Measurements from ENCODE around the gene ANXA8. TPM values are rescaled to one million over a fixed set of nuclear protein-coding genes. Genes with fewer than 3 reads are reported as not detected.
"Not testable (repeated sequence)": the region's sequence is repeated elsewhere in the genome, so short reads cannot be mapped to it uniquely, and the experiment has no call there.

The ANXA8 gene
- polyA plus RNA-seq: 1 to 10 TPM in 1 of 4 donors, under 1 TPM in 3; 0.07 to 3.4 (median 0.45) TPM
- long read RNA-seq, donor 1: 0 reads
- long read RNA-seq, donor 2: 0 reads
- long read RNA-seq, donor 3, partial matches to known transcripts: 0 of 1 reads
- long read RNA-seq, donor 3, other reads (novel, unspliced or antisense): 0 of 1 reads
- long read RNA-seq, donor 4: 0 reads
- long read RNA-seq, donor 5, partial matches to known transcripts: 0 of 1 reads
- long read RNA-seq, donor 5, other reads (novel, unspliced or antisense): 0 of 1 reads
- long read RNA-seq, donor 6, partial matches to known transcripts: 0 of 1 reads
- long read RNA-seq, donor 6, other reads (novel, unspliced or antisense): 0 of 1 reads
- long read RNA-seq, donor 7: 0 reads
- long read RNA-seq, donor 8: 0 reads
- long read RNA-seq, donor 9, partial matches to known transcripts: 0 of 1 reads
- long read RNA-seq, donor 9, other reads (novel, unspliced or antisense): 0 of 1 reads
- long read RNA-seq, donor 10, partial matches to known transcripts: 0 of 1 reads
- long read RNA-seq, donor 10, other reads (novel, unspliced or antisense): 0 of 1 reads

GRCh38 chr10:47483923-47484322, at the start of gene ANXA8:
ANXA8 (minus strand) TSS chr10:47484115; CDS start chr10:47483933, 182 bp downstream.
- 89 to 93% (median 90%) methylated on average over 8 of the region's 11 CpGs for whole genome bisulfite sequencing, 3 donors
- not testable (repeated sequence) for DNase-seq; H3K27ac ChIP-seq (ENCODE audit: low read depth in 1 of 3, low read length in 2 of 3)

GRCh38 chr10:47523475-47523874, 39.6 kb upstream of the ANXA8 start, which contains the start of gene AGAP9:
AGAP9 (minus strand) TSS chr10:47523638; CDS start chr10:47523526, 112 bp downstream.
- not testable (repeated sequence) for H3K36me3 ChIP-seq (ENCODE audit: control insufficient read depth in 3 of 3, insufficient read depth in 2 of 3, low read depth in 1 of 3, low read length in 3 of 3); H3K4me3 ChIP-seq (ENCODE audit: low read depth in 1 of 3, low read length in 3 of 3); H3K27me3 ChIP-seq (ENCODE audit: control insufficient read depth in 3 of 3, insufficient read depth in 3 of 3, low read length in 3 of 3); H3K27ac ChIP-seq (ENCODE audit: low read depth in 1 of 3, low read length in 2 of 3); H3K9me3 ChIP-seq (ENCODE audit: control insufficient read depth in 2 of 2, insufficient read depth in 1 of 2, low read depth in 1 of 2, low read length in 1 of 2); H3K4me1 ChIP-seq (ENCODE audit: control insufficient read depth in 3 of 3, insufficient read depth in 2 of 3, low read depth in 1 of 3, low read length in 2 of 3); DNase-seq; FAIRE-seq
- no CpG with 5 or more reads among the region's 20 CpGs for WGBS, 3 donors

More at GRCh38 chr10:47483923-47484322, at the start of gene ANXA8:
- H3K4me1 ChIP-seq (ENCODE audit: control insufficient read depth in 3 of 3, insufficient read depth in 2 of 3, low read depth in 1 of 3, low read length in 2 of 3); FAIRE-seq; H3K27me3 ChIP-seq (ENCODE audit: control insufficient read depth in 3 of 3, insufficient read depth in 3 of 3, low read length in 3 of 3); H3K4me3 ChIP-seq (ENCODE audit: low read depth in 1 of 3, low read length in 3 of 3); H3K9me3 ChIP-seq (ENCODE audit: control insufficient read depth in 2 of 2, insufficient read depth in 1 of 2, low read depth in 1 of 2, low read length in 1 of 2); H3K36me3 ChIP-seq (ENCODE audit: control insufficient read depth in 3 of 3, insufficient read depth in 2 of 3, low read depth in 1 of 3, low read length in 3 of 3): not testable (repeated sequence)

GRCh38 chr10:47502313-47502712, 18.4 kb upstream of the ANXA8 start:
- not testable (repeated sequence) for H3K36me3 ChIP-seq (ENCODE audit: control insufficient read depth in 3 of 3, insufficient read depth in 2 of 3, low read depth in 1 of 3, low read length in 3 of 3); DNase-seq; FAIRE-seq; H3K4me3 ChIP-seq (ENCODE audit: low read depth in 1 of 3, low read length in 3 of 3); H3K9me3 ChIP-seq (ENCODE audit: control insufficient read depth in 2 of 2, insufficient read depth in 1 of 2, low read depth in 1 of 2, low read length in 1 of 2); H3K27me3 ChIP-seq (ENCODE audit: control insufficient read depth in 3 of 3, insufficient read depth in 3 of 3, low read length in 3 of 3); H3K27ac ChIP-seq (ENCODE audit: low read depth in 1 of 3, low read length in 2 of 3); H3K4me1 ChIP-seq (ENCODE audit: control insufficient read depth in 3 of 3, insufficient read depth in 2 of 3, low read depth in 1 of 3, low read length in 2 of 3)
- 90 to 91% (median 90%) methylated on average over 5 to 9 of the region's 9 CpGs for WGBS, 3 donors

- not testable (repeated sequence) for H3K4me3 ChIP-seq (ENCODE audit: low read depth in 1 of 3, low read length in 3 of 3); H3K27me3 ChIP-seq (ENCODE audit: control insufficient read depth in 3 of 3, insufficient read depth in 3 of 3, low read length in 3 of 3); DNase-seq; H3K36me3 ChIP-seq (ENCODE audit: control insufficient read depth in 3 of 3, insufficient read depth in 2 of 3, low read depth in 1 of 3, low read length in 3 of 3); H3K9me3 ChIP-seq (ENCODE audit: control insufficient read depth in 2 of 2, insufficient read depth in 1 of 2, low read depth in 1 of 2, low read length in 1 of 2); FAIRE-seq; H3K27ac ChIP-seq (ENCODE audit: low read depth in 1 of 3, low read length in 2 of 3); H3K4me1 ChIP-seq (ENCODE audit: control insufficient read depth in 3 of 3, insufficient read depth in 2 of 3, low read depth in 1 of 3, low read length in 2 of 3)
- 25 to 33% methylated on average over 1 of the region's 6 CpGs; no CpG with 5 or more reads in 1 of the 3 donors for WGBS, 3 donors
Observed at GRCh38 chr10:47494226-47494625, 10.3 kb upstream of the ANXA8 start.

GRCh38 chr10:47491600-47491999, 7.7 kb upstream of the ANXA8 start, which contains the start of gene FAM25G:
FAM25G (minus strand) TSS chr10:47491700; CDS start chr10:47491674, 26 bp downstream.
- H3K9me3 ChIP-seq (ENCODE audit: control insufficient read depth in 2 of 2, insufficient read depth in 1 of 2, low read depth in 1 of 2, low read length in 1 of 2); DNase-seq; H3K27ac ChIP-seq (ENCODE audit: low read depth in 1 of 3, low read length in 2 of 3); FAIRE-seq; H3K4me1 ChIP-seq (ENCODE audit: control insufficient read depth in 3 of 3, insufficient read depth in 2 of 3, low read depth in 1 of 3, low read length in 2 of 3); H3K4me3 ChIP-seq (ENCODE audit: low read depth in 1 of 3, low read length in 3 of 3); H3K27me3 ChIP-seq (ENCODE audit: control insufficient read depth in 3 of 3, insufficient read depth in 3 of 3, low read length in 3 of 3); H3K36me3 ChIP-seq (ENCODE audit: control insufficient read depth in 3 of 3, insufficient read depth in 2 of 3, low read depth in 1 of 3, low read length in 3 of 3): not testable (repeated sequence)
- 87 to 100% methylated on average over 3 to 7 of the region's 9 CpGs; no CpG with 5 or more reads in 1 of the 3 donors for WGBS, 3 donors

DNA sequence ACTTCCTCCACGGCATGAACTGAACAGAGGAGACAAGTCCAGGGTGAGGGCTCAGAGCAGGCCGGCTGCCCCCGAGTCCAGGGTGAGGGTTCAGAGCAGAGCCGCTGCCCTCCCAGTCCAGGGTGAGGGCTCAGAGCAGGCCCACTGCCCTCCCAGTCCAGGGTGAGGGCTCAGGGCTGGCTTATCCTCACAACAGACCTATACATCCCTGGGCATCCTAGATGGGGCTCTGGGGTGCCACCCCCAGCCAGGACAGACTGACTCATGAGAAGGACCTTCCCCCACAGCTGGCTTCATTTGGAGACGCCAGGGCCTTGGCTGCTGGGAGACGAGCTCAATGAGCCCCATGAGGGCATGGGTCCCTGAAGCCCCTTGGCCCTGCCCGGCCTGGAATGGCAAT, 5.7 kb upstream of the ANXA8 start:
- FAIRE-seq; H3K4me3 ChIP-seq (ENCODE audit: low read depth in 1 of 3, low read length in 3 of 3); H3K27ac ChIP-seq (ENCODE audit: low read depth in 1 of 3, low read length in 2 of 3); DNase-seq; H3K36me3 ChIP-seq (ENCODE audit: control insufficient read depth in 3 of 3, insufficient read depth in 2 of 3, low read depth in 1 of 3, low read length in 3 of 3); H3K9me3 ChIP-seq (ENCODE audit: control insufficient read depth in 2 of 2, insufficient read depth in 1 of 2, low read depth in 1 of 2, low read length in 1 of 2); H3K4me1 ChIP-seq (ENCODE audit: control insufficient read depth in 3 of 3, insufficient read depth in 2 of 3, low read depth in 1 of 3, low read length in 2 of 3); H3K27me3 ChIP-seq (ENCODE audit: control insufficient read depth in 3 of 3, insufficient read depth in 3 of 3, low read length in 3 of 3): not testable (repeated sequence)
- 83 to 95% (median 94%) methylated on average over 1 to 3 of the region's 7 CpGs for WGBS, 3 donors

- not testable (repeated sequence) for DNase-seq; FAIRE-seq; H3K4me3 ChIP-seq (ENCODE audit: low read depth in 1 of 3, low read length in 3 of 3); H3K9me3 ChIP-seq (ENCODE audit: control insufficient read depth in 2 of 2, insufficient read depth in 1 of 2, low read depth in 1 of 2, low read length in 1 of 2); H3K27ac ChIP-seq (ENCODE audit: low read depth in 1 of 3, low read length in 2 of 3); H3K4me1 ChIP-seq (ENCODE audit: control insufficient read depth in 3 of 3, insufficient read depth in 2 of 3, low read depth in 1 of 3, low read length in 2 of 3); H3K27me3 ChIP-seq (ENCODE audit: control insufficient read depth in 3 of 3, insufficient read depth in 3 of 3, low read length in 3 of 3); H3K36me3 ChIP-seq (ENCODE audit: control insufficient read depth in 3 of 3, insufficient read depth in 2 of 3, low read depth in 1 of 3, low read length in 3 of 3)
- 44 to 86% (median 81%) methylated on average over 1 to 2 of the region's 4 CpGs for WGBS, 3 donors
Observed at GRCh38 chr10:47485943-47486342, 2.0 kb upstream of the ANXA8 start.

GRCh38 chr10:47484786-47485185, 871 bp upstream of the ANXA8 start:
- FAIRE-seq; H3K27ac ChIP-seq (ENCODE audit: low read depth in 1 of 3, low read length in 2 of 3); H3K9me3 ChIP-seq (ENCODE audit: control insufficient read depth in 2 of 2, insufficient read depth in 1 of 2, low read depth in 1 of 2, low read length in 1 of 2); H3K27me3 ChIP-seq (ENCODE audit: control insufficient read depth in 3 of 3, insufficient read depth in 3 of 3, low read length in 3 of 3); H3K4me1 ChIP-seq (ENCODE audit: control insufficient read depth in 3 of 3, insufficient read depth in 2 of 3, low read depth in 1 of 3, low read length in 2 of 3); H3K36me3 ChIP-seq (ENCODE audit: control insufficient read depth in 3 of 3, insufficient read depth in 2 of 3, low read depth in 1 of 3, low read length in 3 of 3); DNase-seq; H3K4me3 ChIP-seq (ENCODE audit: low read depth in 1 of 3, low read length in 3 of 3): not testable (repeated sequence)
- 89 to 93% (median 91%) methylated on average over 11 of the region's 11 CpGs for whole genome bisulfite sequencing, 3 donors
